Putamen (tissue), 1 donor: ENCODE results near the gene CRY1.

ENCODE experiments used
- DNase-seq: peaks from one replicate; pipeline ENCODE4 v3.0.0-alpha.2; 2016; ENCODE audit warnings: low spot score

Gene CRY1

GRCh38 chr12:107093417-107094182, at the start of gene CRY1:
CRY1 (minus strand) TSS chr12:107093549; CDS start chr12:107092961, 588 bp downstream.
- peak; percentile 94 for DNase-seq

GRCh38 chr12:107139787-107140186, 46.4 kb upstream of the CRY1 start:
- DNase-seq: no peak

- no peak for DNase-seq
Measured at GRCh38 chr12:107138990-107139389, 45.6 kb upstream of the CRY1 start.

- no peak for DNase-seq
Measured at GRCh38 chr12:107135177-107135576, 41.8 kb upstream of the CRY1 start.

GRCh38 chr12:107134558-107134957, 41.2 kb upstream of the CRY1 start:
- no peak for DNase-seq

- DNase-seq: no peak
Measured at GRCh38 chr12:107133462-107133861, 40.1 kb upstream of the CRY1 start.

GRCh38 chr12:107131832-107132616, 38.7 kb upstream of the CRY1 start:
- peak; percentile 22 for DNase-seq

- no peak for DNase-seq
Measured at GRCh38 chr12:107130830-107131611, 37.7 kb upstream of the CRY1 start.

- no peak for DNase-seq
Measured at GRCh38 chr12:107129315-107129930, 36.1 kb upstream of the CRY1 start.

- no peak for DNase-seq
Measured at GRCh38 chr12:107127482-107128430, 34.4 kb upstream of the CRY1 start.

- no peak for DNase-seq
Measured at GRCh38 chr12:107126796-107127481, 33.6 kb upstream of the CRY1 start.

GRCh38 chr12:107125833-107126232, 32.5 kb upstream of the CRY1 start:
- no peak for DNase-seq

GRCh38 chr12:107122452-107122958, 29.2 kb upstream of the CRY1 start:
- DNase-seq: no peak

GRCh38 chr12:107119091-107119490, 25.7 kb upstream of the CRY1 start:
- no peak for DNase-seq

GRCh38 chr12:107118624-107119023, 25.3 kb upstream of the CRY1 start:
- DNase-seq: no peak

- DNase-seq: no peak
Measured at GRCh38 chr12:107115119-107115518, 21.8 kb upstream of the CRY1 start.

GRCh38 chr12:107111314-107111713, 18.0 kb upstream of the CRY1 start:
- no peak for DNase-seq

- DNase-seq: no peak
Measured at GRCh38 chr12:107109726-107110719, 16.7 kb upstream of the CRY1 start.

- no peak for DNase-seq
Measured at GRCh38 chr12:107108995-107109508, 15.7 kb upstream of the CRY1 start.
